GM21737 (cell line): ENCODE results near the gene TMEM198.

Experiments
- ATAC-seq: cut with Tn5 transposase; IDR thresholded peaks from one replicate; pipeline ENCODE4 v1.9.1; 2021; ENCODE audit warnings: mild to moderate bottlenecking, moderate library complexity; ENCODE audit not compliant: unreplicated experiment

TMEM198 gene

GRCh38 chr2:219561179-219562048 is 17.6 kb downstream of the TMEM198 start:
- ATAC-seq = no peak

GRCh38 chr2:219562049-219563020 is 18.5 kb downstream of the TMEM198 start:
- ATAC-seq = no peak

- ATAC-seq = no peak
Measured at GRCh38 chr2:219563271-219563928, 19.6 kb downstream of the TMEM198 start.

GRCh38 chr2:219565130-219566080 is 21.6 kb downstream of the TMEM198 start:
- no peak for ATAC-seq

GRCh38 chr2:219566640-219567039 is 22.8 kb downstream of the TMEM198 start:
- no peak for ATAC-seq

GRCh38 chr2:219567131-219567530 is 23.3 kb downstream of the TMEM198 start:
- no peak for ATAC-seq

- ATAC-seq = no peak
Measured at GRCh38 chr2:219567791-219568361, 24.0 kb downstream of the TMEM198 start.

- ATAC-seq = no peak
Measured at GRCh38 chr2:219569041-219569440, 25.2 kb downstream of the TMEM198 start.

GRCh38 chr2:219569635-219570034 is 25.8 kb downstream of the TMEM198 start:
- ATAC-seq = no peak

- ATAC-seq = no peak
Measured at GRCh38 chr2:219570194-219570923, 26.5 kb downstream of the TMEM198 start.

GRCh38 chr2:219570924-219571310 is 27.1 kb downstream of the TMEM198 start:
- ATAC-seq = no peak

GRCh38 chr2:219571311-219572236 is 27.7 kb downstream of the TMEM198 start, which contains the start of gene OBSL1:
TSS of gene OBSL1 (minus strand) at chr2:219571539. CDS start at chr2:219571232, 307 bp downstream.
- no peak for ATAC-seq

GRCh38 chr2:219572237-219573001 is 28.6 kb downstream of the TMEM198 start, which contains the start of gene INHA:
TSS of gene INHA (plus strand) at chr2:219572310. CDS start at chr2:219572375, 65 bp downstream.
- ATAC-seq = no peak

- no peak for ATAC-seq
Measured at GRCh38 chr2:219573166-219573565, 29.3 kb downstream of the TMEM198 start.

- no peak for ATAC-seq
Measured at GRCh38 chr2:219574484-219575311, 30.9 kb downstream of the TMEM198 start.
